GM12891 (cell line): ENCODE measurements around the gene IL1RAP.
"Not testable (repeated sequence)": the region's sequence is repeated elsewhere in the genome, so short reads cannot be mapped to it uniquely, and the experiment has no call there.

Experiments used
- DNase-seq: peaks from one replicate; pipeline ENCODE4 v3.0.0; 2011; ENCODE audit warnings: low spot score; ENCODE audit not compliant: insufficient read length
- FAIRE-seq: peaks from 2 replicates; lab custom pipeline; 2011; peaks lifted over from hg19 to GRCh38; lab: Jason Lieb, UNC
- PAX5 ChIP-seq: IDR thresholded peaks from 2 replicates; pipeline ENCODE4 v1.6.1; 2011; ENCODE audit warnings: low read length, moderate library complexity, mild to moderate bottlenecking; ENCODE audit not compliant: insufficient read depth, severe bottlenecking
- POLR2A ChIP-seq: IDR thresholded peaks from 2 replicates; pipeline ENCODE4 v1.6.1; 2011; ENCODE audit warnings: low read depth, low read length, control low read depth
- POLR2AphosphoS5 ChIP-seq: IDR thresholded peaks from 2 replicates; pipeline ENCODE4 v1.6.1; 2011; ENCODE audit warnings: low read depth, low read length, control low read depth
- POU2F2 ChIP-seq: IDR thresholded peaks from 2 replicates; pipeline ENCODE4 v1.6.1; 2011; ENCODE audit warnings: low read depth, mild to moderate bottlenecking, control low read depth, low read length, moderate library complexity
- SPI1 ChIP-seq: IDR thresholded peaks from 2 replicates; pipeline ENCODE4 v1.6.1; 2011; ENCODE audit warnings: low read depth, low read length, control low read depth
- TAF1 ChIP-seq: IDR thresholded peaks from 2 replicates; pipeline ENCODE4 v1.6.1; 2011; ENCODE audit warnings: low read depth, low read length, control low read depth

IL1RAP gene

DNA sequence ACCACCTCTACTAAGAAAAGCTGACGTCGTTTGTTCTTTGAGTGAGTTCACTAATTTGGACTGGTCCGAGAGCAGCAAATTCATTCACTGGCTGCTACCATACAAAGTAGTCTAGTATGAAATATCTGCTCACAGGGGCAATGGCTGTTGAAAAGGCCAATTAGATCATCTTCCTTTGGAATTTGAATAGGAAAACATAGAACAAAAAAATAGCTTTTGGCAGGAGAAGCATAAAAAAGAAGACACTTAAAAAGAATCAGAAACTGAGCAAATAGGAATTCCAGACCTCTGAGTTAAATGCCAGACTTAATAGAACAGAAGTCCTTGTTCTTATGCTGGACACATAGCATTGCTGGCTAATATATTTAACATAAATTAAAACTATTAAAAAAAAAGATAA, 159.3 kb downstream of the IL1RAP start:
- no peak for TF ChIP-seq POLR2AphosphoS5
- no peak for TF ChIP-seq POU2F2
- no peak for TF ChIP-seq TAF1
- TF ChIP-seq POLR2A: no peak
- TF ChIP-seq PAX5: no peak
- no peak for TF ChIP-seq SPI1
- FAIRE-seq: no peak
- no peak for DNase-seq

- TF ChIP-seq POU2F2: no peak
- TF ChIP-seq POLR2AphosphoS5: no peak
- no peak for TF ChIP-seq PAX5
- no peak for TF ChIP-seq SPI1
- TF ChIP-seq POLR2A: no peak
- TF ChIP-seq TAF1: no peak
- DNase-seq: no peak
- FAIRE-seq: no peak
Measured at GRCh38 chr3:190676481-190676880, 162.6 kb downstream of the IL1RAP start.

DNA sequence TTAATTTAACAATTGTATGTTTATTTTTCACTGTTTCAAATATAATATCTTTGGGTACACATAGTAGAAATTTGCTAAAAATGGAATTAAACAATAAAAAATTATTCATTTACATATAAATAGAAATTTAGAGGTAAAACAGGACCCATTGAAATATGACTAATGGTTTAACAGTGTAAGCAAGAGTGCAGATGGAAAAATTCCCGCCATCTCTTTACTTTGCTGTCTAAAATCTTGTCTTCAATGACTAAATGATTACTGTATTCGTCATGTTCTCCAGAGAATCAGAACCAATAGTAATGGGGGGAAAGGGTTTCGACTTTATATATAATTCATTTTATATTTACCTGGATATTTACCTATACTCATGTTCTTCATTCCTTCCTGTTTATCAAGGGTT, 163.1 kb downstream of the IL1RAP start:
- TF ChIP-seq POLR2AphosphoS5: no peak
- TF ChIP-seq SPI1: no peak
- no peak for TF ChIP-seq POLR2A
- no peak for TF ChIP-seq POU2F2
- no peak for TF ChIP-seq PAX5
- no peak for TF ChIP-seq TAF1
- FAIRE-seq (no peak), DNase-seq (no peak)

DNA sequence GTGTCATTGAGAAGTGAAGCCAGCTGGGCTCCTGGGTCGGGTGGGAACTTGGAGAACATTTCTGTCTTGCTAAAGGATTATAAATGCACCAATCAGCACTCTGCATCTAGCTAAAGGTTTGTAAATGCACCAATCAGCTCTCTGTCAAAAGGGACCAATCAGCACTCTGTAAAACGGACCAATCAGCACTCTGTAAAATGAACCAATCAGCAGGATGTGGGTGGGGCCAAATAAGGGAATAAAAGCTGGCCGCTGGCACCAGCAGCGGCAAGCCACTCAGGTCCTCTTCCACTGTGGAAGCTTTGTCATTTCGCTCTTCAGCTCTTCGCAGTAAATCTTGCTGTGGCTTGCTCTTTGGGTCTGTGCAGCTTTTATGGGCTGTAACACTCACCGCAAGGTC, 164.0 kb downstream of the IL1RAP start:
- FAIRE-seq, DNase-seq: not testable (repeated sequence)

DNA sequence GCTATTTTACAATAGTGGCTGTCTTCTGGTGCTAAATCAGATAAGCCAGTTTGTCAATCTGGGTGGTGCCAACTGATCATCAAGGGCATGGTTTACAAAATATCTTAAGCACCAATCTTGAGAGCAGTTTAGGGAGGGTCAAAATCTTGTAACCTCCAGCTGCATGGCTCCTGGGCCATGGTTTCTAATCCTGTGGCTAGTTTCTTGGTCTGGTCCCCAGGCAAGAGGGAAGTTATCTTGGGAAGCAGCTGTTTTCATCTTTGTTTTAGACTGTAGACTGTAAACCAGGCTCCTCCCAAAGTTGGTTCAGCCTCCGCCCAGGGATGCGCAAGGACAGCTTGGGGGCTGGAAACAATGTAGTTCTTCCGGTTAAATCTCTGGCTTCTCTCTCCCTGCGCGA, 166.8 kb downstream of the IL1RAP start:
- DNase-seq (no peak), FAIRE-seq (no peak)
- TF ChIP-seq POU2F2 (no peak), SPI1 (no peak), POLR2AphosphoS5 (no peak), POLR2A (no peak), PAX5 (no peak)

DNA sequence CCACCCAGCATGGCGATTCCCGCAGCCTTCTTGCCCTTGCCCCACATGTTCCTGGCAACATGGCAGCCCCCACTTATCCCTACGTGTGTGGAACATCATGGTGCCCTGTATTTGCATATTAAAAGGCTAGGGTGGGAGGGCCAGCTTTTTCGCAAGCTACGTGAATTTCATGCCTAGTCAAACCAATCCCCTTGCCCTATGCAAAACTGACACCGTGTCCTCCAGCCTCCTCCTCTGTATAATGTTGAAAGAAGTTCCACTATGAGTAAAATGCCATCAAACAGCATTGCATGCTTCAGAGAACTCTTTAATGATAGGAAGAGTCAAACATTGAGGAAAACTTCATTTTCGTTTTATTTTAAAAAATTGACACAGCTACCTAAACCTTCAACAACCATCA, 170.9 kb downstream of the IL1RAP start:
- TF ChIP-seq POLR2A: no peak
- TF ChIP-seq PAX5: no peak
- TF ChIP-seq POLR2AphosphoS5: no peak
- TF ChIP-seq SPI1: no peak
- TF ChIP-seq POU2F2: no peak
- no peak for TF ChIP-seq TAF1
- no peak for FAIRE-seq

DNA sequence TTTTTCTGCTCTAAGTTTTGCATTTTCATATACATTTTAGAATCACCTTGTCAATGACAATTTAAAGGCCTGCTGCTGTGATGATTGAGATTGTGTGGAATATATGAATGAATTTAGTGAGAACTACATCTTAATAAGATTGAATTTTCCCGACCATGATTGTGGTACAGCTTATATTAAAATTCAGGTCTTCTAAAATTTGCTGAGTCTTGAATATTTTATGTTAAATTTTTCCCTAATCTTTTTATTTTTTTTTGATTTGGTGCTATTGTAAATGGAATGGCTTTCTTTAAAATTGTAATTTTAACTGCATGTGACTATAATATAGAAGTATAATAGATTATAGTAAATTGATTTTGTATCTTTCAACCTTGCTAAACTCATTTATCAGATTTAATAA, 172.1 kb downstream of the IL1RAP start:
- DNase-seq (no peak), FAIRE-seq (no peak)
- TF ChIP-seq POLR2A (no peak), TAF1 (no peak), SPI1 (no peak), PAX5 (no peak), POLR2AphosphoS5 (no peak), POU2F2 (no peak)

More for the DNA sequence above, 170.9 kb downstream of the IL1RAP start:
- no peak for DNase-seq

GRCh38 chr3:190690246-190690645, 176.4 kb downstream of the IL1RAP start:
- FAIRE-seq (no peak), DNase-seq (no peak)
- TF ChIP-seq SPI1 (no peak), POLR2A (no peak), POU2F2 (no peak), TAF1 (no peak), POLR2AphosphoS5 (no peak), PAX5 (no peak)

DNA sequence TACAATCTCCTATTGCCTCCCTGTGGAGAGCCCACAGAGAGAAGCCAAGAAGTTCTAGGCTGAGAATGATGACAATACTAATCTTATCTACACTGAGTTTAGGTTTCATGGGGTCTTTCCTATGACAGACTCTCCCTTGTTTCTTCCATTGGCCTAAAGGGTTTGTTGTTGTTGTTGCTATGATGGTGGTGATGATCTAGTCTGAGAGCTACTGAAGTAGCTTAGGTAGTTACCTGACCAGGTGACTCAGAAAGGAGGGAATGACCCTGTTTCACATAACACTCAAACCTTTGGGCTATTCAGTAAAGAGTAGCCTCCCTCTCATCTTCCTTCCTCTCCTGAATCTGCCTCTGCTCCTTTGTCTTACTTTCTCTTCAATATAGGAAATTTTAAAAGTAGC, 178.4 kb downstream of the IL1RAP start:
- TF ChIP-seq TAF1: no peak
- no peak for TF ChIP-seq PAX5
- no peak for TF ChIP-seq POLR2AphosphoS5
- no peak for TF ChIP-seq POLR2A
- TF ChIP-seq POU2F2: no peak
- no peak for TF ChIP-seq SPI1
- FAIRE-seq: no peak
- no peak for DNase-seq

- DNase-seq (no peak), FAIRE-seq (no peak)
- TF ChIP-seq POLR2AphosphoS5 (no peak), TAF1 (no peak), SPI1 (no peak), POU2F2 (no peak), PAX5 (no peak), POLR2A (no peak)
Measured at GRCh38 chr3:190694335-190695001, 180.6 kb downstream of the IL1RAP start.
